Panc1 (cell line): Measurements from ENCODE around the gene EEF1AKMT3.

ENCODE experiments used
- POLR2AphosphoS5 ChIP-seq: IDR thresholded peaks from 2 replicates; pipeline ENCODE4 v1.6.1; 2012; ENCODE audit warnings: mild to moderate bottlenecking, low read depth, low read length, moderate library complexity
- REST ChIP-seq, 2 experiments: IDR thresholded peaks; 2 replicates each; pipeline ENCODE4 v1.6.1; 2011 to 2012; ENCODE audit warnings: low read depth in 2 of 2, control low read depth in 1 of 2, low read length in 1 of 2, mild to moderate bottlenecking in 1 of 2, moderate library complexity in 1 of 2; ENCODE audit not compliant: insufficient read depth in 1 of 2
- SIN3A ChIP-seq: IDR thresholded peaks from 2 replicates; pipeline ENCODE4 v1.6.1; 2012; ENCODE audit warnings: low read depth, mild to moderate bottlenecking, low read length, moderate library complexity, borderline replicate concordance; ENCODE audit not compliant: insufficient read depth
- TCF7L2 ChIP-seq: IDR thresholded peaks from 2 replicates; pipeline ENCODE4 v1.6.1; 2011; ENCODE audit warnings: mild to moderate bottlenecking, low read depth, low read length, inconsistent platforms
- TF ChIP-seq, protein P1 (sequence below): fragments of 450-650 bp; IDR thresholded peaks from 2 replicates; pipeline ENCODE4 v1.5.1; 2017; ENCODE audit warnings: mild to moderate bottlenecking

DNA sequence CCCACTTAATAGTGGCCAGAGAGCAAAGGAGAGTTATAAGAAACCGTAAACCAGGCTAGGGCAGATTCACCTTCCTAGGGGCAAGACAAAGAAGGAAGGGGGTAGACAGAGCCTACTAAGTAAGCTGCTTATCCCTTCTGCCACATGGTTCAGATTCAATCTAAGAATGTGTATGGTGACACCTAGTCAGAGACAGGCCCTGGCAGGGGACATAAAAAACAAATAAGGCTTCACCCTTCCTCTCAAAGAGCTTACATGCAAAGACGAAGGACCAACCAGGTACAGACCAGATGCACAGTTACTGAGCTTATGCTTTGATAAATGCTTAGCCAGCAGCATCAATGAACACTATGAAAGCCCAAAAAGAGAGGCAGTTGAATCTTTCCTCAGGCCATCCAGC lies 10.0 kb upstream of the EEF1AKMT3 start:
- TF ChIP-seq, protein P1, sequence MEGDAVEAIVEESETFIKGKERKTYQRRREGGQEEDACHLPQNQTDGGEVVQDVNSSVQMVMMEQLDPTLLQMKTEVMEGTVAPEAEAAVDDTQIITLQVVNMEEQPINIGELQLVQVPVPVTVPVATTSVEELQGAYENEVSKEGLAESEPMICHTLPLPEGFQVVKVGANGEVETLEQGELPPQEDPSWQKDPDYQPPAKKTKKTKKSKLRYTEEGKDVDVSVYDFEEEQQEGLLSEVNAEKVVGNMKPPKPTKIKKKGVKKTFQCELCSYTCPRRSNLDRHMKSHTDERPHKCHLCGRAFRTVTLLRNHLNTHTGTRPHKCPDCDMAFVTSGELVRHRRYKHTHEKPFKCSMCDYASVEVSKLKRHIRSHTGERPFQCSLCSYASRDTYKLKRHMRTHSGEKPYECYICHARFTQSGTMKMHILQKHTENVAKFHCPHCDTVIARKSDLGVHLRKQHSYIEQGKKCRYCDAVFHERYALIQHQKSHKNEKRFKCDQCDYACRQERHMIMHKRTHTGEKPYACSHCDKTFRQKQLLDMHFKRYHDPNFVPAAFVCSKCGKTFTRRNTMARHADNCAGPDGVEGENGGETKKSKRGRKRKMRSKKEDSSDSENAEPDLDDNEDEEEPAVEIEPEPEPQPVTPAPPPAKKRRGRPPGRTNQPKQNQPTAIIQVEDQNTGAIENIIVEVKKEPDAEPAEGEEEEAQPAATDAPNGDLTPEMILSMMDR = no peak
- TF ChIP-seq POLR2AphosphoS5 = no peak
- no peak for TF ChIP-seq TCF7L2
- TF ChIP-seq REST (IDR thresholded peaks at IDR 0.05; ENCODE audit: insufficient read depth in 1 of 2, low read depth in 2 of 2, low read length in 1 of 2) = no peak
- no peak for TF ChIP-seq SIN3A
